ENCODE measurements around the gene HSFX2. TPM values are rescaled to one million over a fixed set of nuclear protein-coding genes. Genes with fewer than 3 reads are reported as not detected.

Gene HSFX2
- total and polyA plus RNA-seq, 2 of the 13 experiments (the other 11 are each of a cell fraction or from before 2014, with no cell fraction given) = 0.13 TPM; not detected in 1

DNA sequence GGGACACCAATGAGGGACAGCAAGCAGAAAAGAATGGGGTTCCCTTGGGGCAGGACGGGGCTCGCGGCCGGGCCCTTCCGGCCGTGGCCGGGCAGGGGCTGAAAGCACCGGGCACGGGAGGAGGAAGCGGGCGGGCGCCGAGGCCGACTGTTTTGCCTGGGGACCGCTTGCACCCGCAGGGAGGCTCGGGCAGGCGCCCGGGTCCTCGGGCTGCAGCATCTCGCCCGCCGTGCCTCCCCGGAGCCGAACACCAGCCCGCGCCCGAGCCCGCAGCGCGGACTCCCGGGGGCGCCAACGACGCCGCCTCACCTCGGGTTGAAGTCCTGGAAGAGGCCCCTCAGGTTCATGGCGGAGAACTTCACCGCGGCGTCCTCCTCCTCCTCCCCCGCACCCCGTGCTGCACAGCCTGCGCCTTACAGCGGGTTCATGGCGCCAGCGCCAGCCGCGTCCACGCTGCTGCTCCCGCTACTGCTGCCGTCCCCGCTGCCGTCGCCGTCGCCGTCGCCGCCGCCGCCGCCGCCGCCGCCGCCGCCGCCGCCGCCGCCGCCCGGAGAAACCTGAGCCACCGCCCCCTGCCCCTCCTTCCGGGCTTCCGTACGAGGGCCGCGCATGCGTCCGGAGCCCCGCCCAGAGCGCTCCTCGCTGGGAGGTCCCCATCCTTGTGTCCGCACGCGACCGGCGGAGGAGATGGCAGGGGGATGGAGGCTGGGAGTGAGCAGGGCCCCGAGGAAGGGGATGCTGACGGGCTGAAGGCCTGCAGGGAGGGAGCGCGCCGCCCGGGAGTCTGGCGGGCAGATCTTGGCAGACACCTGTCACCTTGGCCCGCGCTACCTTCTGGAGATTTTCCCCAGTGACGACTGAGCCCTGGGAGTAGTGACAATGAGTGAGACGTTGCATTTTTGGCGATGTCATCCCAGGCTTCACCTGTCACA lies 36.4 kb upstream of the HSFX2 start, which contains the start of gene TMEM185A (continued):
- TF ChIP-seq CSRNP2 (CRISPR knock-in tag; conservative IDR thresholded peaks at IDR 0.05; ENCODE audit: low read depth) (no peak), ZFX (CRISPR knock-in tag; IDR thresholded peaks at IDR 0.05; ENCODE audit: low read depth) (peak; percentile 39; the same call in 1 of the 2 replicates), CBX1 (IDR thresholded peaks at IDR 0.05; ENCODE audit: low read depth) (no peak), ZNF260 (CRISPR knock-in tag; IDR thresholded peaks at IDR 0.05; ENCODE audit: borderline replicate concordance, low read depth) (no peak), PTBP1 (IDR thresholded peaks at IDR 0.05; ENCODE audit: low read depth, low read length, poor library complexity, severe bottlenecking) (no peak), ZNF737 (CRISPR knock-in tag; IDR thresholded peaks at IDR 0.05; ENCODE audit: borderline replicate concordance) (no peak), ZNF451 (CRISPR knock-in tag; IDR thresholded peaks at IDR 0.05) (no peak), YY1 (IDR thresholded peaks at IDR 0.05; ENCODE audit: insufficient read depth, insufficient replicate concordance, low read depth, low read length) (no peak), RBAK (CRISPR knock-in tag; IDR thresholded peaks at IDR 0.05) (no peak), NONO (IDR thresholded peaks at IDR 0.05) (no peak), NONO (CRISPR knock-in tag; conservative IDR thresholded peaks at IDR 0.05) (no peak), KLF11 (CRISPR knock-in tag; IDR thresholded peaks at IDR 0.05) (no peak)
- TF ChIP-seq, protein P1, sequence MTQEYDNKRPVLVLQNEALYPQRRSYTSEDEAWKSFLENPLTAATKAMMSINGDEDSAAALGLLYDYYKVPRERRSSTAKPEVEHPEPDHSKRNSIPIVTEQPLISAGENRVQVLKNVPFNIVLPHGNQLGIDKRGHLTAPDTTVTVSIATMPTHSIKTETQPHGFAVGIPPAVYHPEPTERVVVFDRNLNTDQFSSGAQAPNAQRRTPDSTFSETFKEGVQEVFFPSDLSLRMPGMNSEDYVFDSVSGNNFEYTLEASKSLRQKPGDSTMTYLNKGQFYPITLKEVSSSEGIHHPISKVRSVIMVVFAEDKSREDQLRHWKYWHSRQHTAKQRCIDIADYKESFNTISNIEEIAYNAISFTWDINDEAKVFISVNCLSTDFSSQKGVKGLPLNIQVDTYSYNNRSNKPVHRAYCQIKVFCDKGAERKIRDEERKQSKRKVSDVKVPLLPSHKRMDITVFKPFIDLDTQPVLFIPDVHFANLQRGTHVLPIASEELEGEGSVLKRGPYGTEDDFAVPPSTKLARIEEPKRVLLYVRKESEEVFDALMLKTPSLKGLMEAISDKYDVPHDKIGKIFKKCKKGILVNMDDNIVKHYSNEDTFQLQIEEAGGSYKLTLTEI (CRISPR knock-in tag; conservative IDR thresholded peaks at IDR 0.05) = no peak
- TF ChIP-seq, protein P2, sequence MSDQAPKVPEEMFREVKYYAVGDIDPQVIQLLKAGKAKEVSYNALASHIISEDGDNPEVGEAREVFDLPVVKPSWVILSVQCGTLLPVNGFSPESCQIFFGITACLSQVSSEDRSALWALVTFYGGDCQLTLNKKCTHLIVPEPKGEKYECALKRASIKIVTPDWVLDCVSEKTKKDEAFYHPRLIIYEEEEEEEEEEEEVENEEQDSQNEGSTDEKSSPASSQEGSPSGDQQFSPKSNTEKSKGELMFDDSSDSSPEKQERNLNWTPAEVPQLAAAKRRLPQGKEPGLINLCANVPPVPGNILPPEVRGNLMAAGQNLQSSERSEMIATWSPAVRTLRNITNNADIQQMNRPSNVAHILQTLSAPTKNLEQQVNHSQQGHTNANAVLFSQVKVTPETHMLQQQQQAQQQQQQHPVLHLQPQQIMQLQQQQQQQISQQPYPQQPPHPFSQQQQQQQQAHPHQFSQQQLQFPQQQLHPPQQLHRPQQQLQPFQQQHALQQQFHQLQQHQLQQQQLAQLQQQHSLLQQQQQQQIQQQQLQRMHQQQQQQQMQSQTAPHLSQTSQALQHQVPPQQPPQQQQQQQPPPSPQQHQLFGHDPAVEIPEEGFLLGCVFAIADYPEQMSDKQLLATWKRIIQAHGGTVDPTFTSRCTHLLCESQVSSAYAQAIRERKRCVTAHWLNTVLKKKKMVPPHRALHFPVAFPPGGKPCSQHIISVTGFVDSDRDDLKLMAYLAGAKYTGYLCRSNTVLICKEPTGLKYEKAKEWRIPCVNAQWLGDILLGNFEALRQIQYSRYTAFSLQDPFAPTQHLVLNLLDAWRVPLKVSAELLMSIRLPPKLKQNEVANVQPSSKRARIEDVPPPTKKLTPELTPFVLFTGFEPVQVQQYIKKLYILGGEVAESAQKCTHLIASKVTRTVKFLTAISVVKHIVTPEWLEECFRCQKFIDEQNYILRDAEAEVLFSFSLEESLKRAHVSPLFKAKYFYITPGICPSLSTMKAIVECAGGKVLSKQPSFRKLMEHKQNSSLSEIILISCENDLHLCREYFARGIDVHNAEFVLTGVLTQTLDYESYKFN (CRISPR knock-in tag; conservative IDR thresholded peaks at IDR 0.05) = no peak
- TF ChIP-seq, protein P3, sequence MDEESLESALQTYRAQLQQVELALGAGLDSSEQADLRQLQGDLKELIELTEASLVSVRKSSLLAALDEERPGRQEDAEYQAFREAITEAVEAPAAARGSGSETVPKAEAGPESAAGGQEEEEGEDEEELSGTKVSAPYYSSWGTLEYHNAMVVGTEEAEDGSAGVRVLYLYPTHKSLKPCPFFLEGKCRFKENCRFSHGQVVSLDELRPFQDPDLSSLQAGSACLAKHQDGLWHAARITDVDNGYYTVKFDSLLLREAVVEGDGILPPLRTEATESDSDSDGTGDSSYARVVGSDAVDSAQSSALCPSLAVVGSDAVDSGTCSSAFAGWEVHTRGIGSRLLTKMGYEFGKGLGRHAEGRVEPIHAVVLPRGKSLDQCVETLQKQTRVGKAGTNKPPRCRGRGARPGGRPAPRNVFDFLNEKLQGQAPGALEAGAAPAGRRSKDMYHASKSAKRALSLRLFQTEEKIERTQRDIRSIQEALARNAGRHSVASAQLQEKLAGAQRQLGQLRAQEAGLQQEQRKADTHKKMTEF (CRISPR knock-in tag; IDR thresholded peaks at IDR 0.05) = no peak
